ENCODE data around the gene RGS9. TPM values are rescaled to one million over a fixed set of nuclear protein-coding genes. Genes with fewer than 3 reads are reported as not detected.

Gene RGS9
- total and polyA plus RNA-seq, 10 of the 15 experiments (the other 5 are each of a cell fraction or from before 2014, with no cell fraction given) = 1.1 to 10.6 (median 5.6) TPM

DNA sequence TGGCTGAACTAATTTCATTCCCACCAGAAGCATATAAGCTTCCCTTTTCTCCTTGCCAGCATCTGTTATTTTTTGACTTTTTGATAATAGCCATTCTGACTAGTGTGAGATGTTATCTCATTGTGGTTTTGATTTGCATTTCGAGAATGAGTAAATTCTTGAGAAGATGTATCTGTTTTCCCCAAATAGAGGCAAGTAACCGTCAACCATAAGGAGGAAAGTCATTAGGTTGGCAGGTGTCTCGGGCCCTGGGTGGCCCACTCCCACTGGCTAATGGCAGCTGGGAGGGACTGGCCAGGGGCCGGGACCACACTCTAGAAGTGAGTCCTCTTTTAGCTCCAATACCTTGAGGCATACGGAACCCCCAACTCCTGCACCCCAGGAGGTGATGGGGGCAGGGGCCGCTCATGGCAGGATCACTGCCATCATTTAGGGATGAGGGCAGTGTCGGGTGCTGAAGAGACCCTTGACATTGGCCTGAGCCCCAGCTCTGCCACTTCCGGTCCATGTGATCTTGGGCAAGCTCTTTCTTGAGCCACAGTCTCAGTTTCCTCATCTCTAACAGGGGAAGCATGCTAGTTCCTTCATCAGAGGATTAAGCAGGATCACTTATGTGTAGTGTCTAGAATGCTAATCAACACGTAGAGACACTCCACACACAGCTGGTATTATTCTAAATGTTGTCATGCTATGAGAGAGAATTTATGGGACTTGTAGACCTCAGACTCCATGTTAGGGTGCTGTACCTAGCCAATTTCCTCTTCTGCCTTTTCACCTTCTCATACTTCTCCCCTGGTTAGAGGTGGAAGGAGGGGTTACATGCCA lies 44.3 kb downstream of the RGS9 start (continued):
- TF ChIP-seq, protein P1, sequence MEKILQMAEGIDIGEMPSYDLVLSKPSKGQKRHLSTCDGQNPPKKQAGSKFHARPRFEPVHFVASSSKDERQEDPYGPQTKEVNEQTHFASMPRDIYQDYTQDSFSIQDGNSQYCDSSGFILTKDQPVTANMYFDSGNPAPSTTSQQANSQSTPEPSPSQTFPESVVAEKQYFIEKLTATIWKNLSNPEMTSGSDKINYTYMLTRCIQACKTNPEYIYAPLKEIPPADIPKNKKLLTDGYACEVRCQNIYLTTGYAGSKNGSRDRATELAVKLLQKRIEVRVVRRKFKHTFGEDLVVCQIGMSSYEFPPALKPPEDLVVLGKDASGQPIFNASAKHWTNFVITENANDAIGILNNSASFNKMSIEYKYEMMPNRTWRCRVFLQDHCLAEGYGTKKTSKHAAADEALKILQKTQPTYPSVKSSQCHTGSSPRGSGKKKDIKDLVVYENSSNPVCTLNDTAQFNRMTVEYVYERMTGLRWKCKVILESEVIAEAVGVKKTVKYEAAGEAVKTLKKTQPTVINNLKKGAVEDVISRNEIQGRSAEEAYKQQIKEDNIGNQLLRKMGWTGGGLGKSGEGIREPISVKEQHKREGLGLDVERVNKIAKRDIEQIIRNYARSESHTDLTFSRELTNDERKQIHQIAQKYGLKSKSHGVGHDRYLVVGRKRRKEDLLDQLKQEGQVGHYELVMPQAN (conservative IDR thresholded peaks at IDR 0.05) = no peak; the same call in 1 of the 2 replicates
- TF ChIP-seq SMC3 (IDR thresholded peaks at IDR 0.05; ENCODE audit: borderline replicate concordance, low read length) = no peak; the same call in 1 of the 2 replicates
- peak; percentile 95 for TF ChIP-seq TCF3 (IDR thresholded peaks at IDR 0.05; ENCODE audit: borderline replicate concordance, insufficient read depth, low read depth, low read length)
- peak; percentile 95 for TF ChIP-seq RUNX3 (IDR thresholded peaks at IDR 0.05; ENCODE audit: low read length)
- peak; percentile 21 for TF ChIP-seq RAD51 (IDR thresholded peaks at IDR 0.05)
- TF ChIP-seq RAD21 (IDR thresholded peaks at IDR 0.05; ENCODE audit: insufficient read depth, low read depth, low read length) = no peak
- TF ChIP-seq TCF7 (IDR thresholded peaks at IDR 0.05; ENCODE audit: borderline replicate concordance) = no peak
- peak in 1 of 2 experiments; percentile 35; a peak in 1 of 3 replicates for TF ChIP-seq EGR1 (IDR thresholded peaks at IDR 0.05; ENCODE audit: borderline replicate concordance in 1 of 2, low read depth in 2 of 2, low read length in 2 of 2)
- no peak; the same call in 1 of the 2 replicates for TF ChIP-seq TARDBP (IDR thresholded peaks at IDR 0.05; ENCODE audit: borderline replicate concordance)
- TF ChIP-seq PRDM15 (CRISPR knock-in tag; IDR thresholded peaks at IDR 0.05) = no peak
- TF ChIP-seq BHLHE40 (IDR thresholded peaks at IDR 0.05; ENCODE audit: borderline replicate concordance in 1 of 2, low read depth in 2 of 2, low read length in 1 of 2) = peak; percentile 62 to 76
- no peak for TF ChIP-seq NRF1 (conservative IDR thresholded peaks at IDR 0.05; ENCODE audit: low read depth, low read length)
- TF ChIP-seq, protein P2, sequence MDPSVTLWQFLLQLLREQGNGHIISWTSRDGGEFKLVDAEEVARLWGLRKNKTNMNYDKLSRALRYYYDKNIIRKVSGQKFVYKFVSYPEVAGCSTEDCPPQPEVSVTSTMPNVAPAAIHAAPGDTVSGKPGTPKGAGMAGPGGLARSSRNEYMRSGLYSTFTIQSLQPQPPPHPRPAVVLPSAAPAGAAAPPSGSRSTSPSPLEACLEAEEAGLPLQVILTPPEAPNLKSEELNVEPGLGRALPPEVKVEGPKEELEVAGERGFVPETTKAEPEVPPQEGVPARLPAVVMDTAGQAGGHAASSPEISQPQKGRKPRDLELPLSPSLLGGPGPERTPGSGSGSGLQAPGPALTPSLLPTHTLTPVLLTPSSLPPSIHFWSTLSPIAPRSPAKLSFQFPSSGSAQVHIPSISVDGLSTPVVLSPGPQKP (IDR thresholded peaks at IDR 0.05; ENCODE audit: low read depth, low read length) = peak; percentile 33; the same call in 1 of the 2 replicates
- TF ChIP-seq ZBTB11 (CRISPR knock-in tag; IDR thresholded peaks at IDR 0.05) = no peak
- peak; percentile 88; the same call in 1 of the 2 replicates for TF ChIP-seq MYB (IDR thresholded peaks at IDR 0.05; ENCODE audit: borderline replicate concordance, low read depth, low read length)
- TF ChIP-seq MEF2B (IDR thresholded peaks at IDR 0.05; ENCODE audit: partially characterized antibody, poor library complexity, severe bottlenecking) = peak; percentile 93
- no peak for TF ChIP-seq CEBPB (IDR thresholded peaks at IDR 0.05; ENCODE audit: borderline replicate concordance in 1 of 2, low read depth in 2 of 2, low read length in 2 of 2)
- TF ChIP-seq CHD2 (IDR thresholded peaks at IDR 0.05; ENCODE audit: borderline replicate concordance, low read depth, low read length) = peak; percentile 62

Data from GM12878 (cell line).